KBM-7 (cell line): ENCODE measurements around the gene FOXO3B.
"Not testable (repeated sequence)": the region's sequence is repeated elsewhere in the genome, so short reads cannot be mapped to it uniquely, and the experiment has no call there.

Experiments
- DNase-seq: peaks from one replicate; pipeline ENCODE4 v3.0.0-alpha.2; 2015
- in situ Hi-C: fragments of 300-500 bp; cut with MboI; formaldehyde crosslinking; loops from 2 replicates; pipeline ENCODE4 v1.14.3; 2020; ENCODE audit warnings: low sequenced_read_pairs, low pct_unique_long_range_greater_than_20kb, mixed read lengths

FOXO3B gene

GRCh38 chr17:18681767-18682571 lies at the start of gene FOXO3B:
Gene FOXO3B, minus strand, starts transcription at chr17:18682314. Its CDS starts 663 bp downstream, at chr17:18681651.
- peak; percentile 87 for DNase-seq
- in situ Hi-C loops: not testable (repeated sequence)

GRCh38 chr17:18723509-18723908 lies 41.4 kb upstream of the FOXO3B start:
- in situ Hi-C loops, DNase-seq: not testable (repeated sequence)

GRCh38 chr17:18722612-18723011 lies 40.5 kb upstream of the FOXO3B start:
- in situ Hi-C loops, DNase-seq: not testable (repeated sequence)

GRCh38 chr17:18721775-18722547 lies 39.8 kb upstream of the FOXO3B start:
- in situ Hi-C loops, DNase-seq: not testable (repeated sequence)

- DNase-seq, in situ Hi-C loops: not testable (repeated sequence)
Observed at GRCh38 chr17:18719428-18720110, 37.5 kb upstream of the FOXO3B start.

- in situ Hi-C loops, DNase-seq: not testable (repeated sequence)
Observed at GRCh38 chr17:18718643-18719427, 36.7 kb upstream of the FOXO3B start.

- DNase-seq: peak; percentile 58
- in situ Hi-C loops: not testable (repeated sequence)
Observed at GRCh38 chr17:18712354-18712999, 30.4 kb upstream of the FOXO3B start.

GRCh38 chr17:18708215-18708614 lies 26.1 kb upstream of the FOXO3B start:
- in situ Hi-C loops: not testable (repeated sequence)
- DNase-seq: peak; percentile 9

- in situ Hi-C loops, DNase-seq: not testable (repeated sequence)
Observed at GRCh38 chr17:18705955-18706354, 23.8 kb upstream of the FOXO3B start.

GRCh38 chr17:18698473-18699103 lies 16.5 kb upstream of the FOXO3B start:
- DNase-seq, in situ Hi-C loops: not testable (repeated sequence)

GRCh38 chr17:18695143-18695542 lies 13.0 kb upstream of the FOXO3B start:
- in situ Hi-C loops, DNase-seq: not testable (repeated sequence)

GRCh38 chr17:18682668-18683067 lies 554 bp upstream of the FOXO3B start:
- in situ Hi-C loops, DNase-seq: not testable (repeated sequence)

GRCh38 chr17:18677381-18677780 lies 4.7 kb downstream of the FOXO3B start:
- in situ Hi-C loops: not testable (repeated sequence)

GRCh38 chr17:18676928-18677327 lies 5.2 kb downstream of the FOXO3B start:
- DNase-seq, in situ Hi-C loops: not testable (repeated sequence)

More at GRCh38 chr17:18677381-18677780, 4.7 kb downstream of the FOXO3B start:
- not testable (repeated sequence) for DNase-seq

GRCh38 chr17:18672395-18673227 lies 9.5 kb downstream of the FOXO3B start:
- DNase-seq, in situ Hi-C loops: not testable (repeated sequence)

GRCh38 chr17:18668625-18669024 lies 13.5 kb downstream of the FOXO3B start:
- DNase-seq, in situ Hi-C loops: not testable (repeated sequence)

- DNase-seq, in situ Hi-C loops: not testable (repeated sequence)
Observed at GRCh38 chr17:18667535-18667934, 14.6 kb downstream of the FOXO3B start.
